T-helper 2 cell (primary cell): ENCODE data around the gene SUMO3.

ENCODE experiments used
- DNase-seq, 5 experiments: peaks; one replicate each; pipeline versions ENCODE4 v3.0.0 to v3.0.0-alpha.2; 2012 to 2022

The SUMO3 gene

GRCh38 chr21:44758781-44759627 is 58.9 kb downstream of the SUMO3 start:
- DNase-seq = no peak

GRCh38 chr21:44758141-44758561 is 59.7 kb downstream of the SUMO3 start:
- no peak for DNase-seq

GRCh38 chr21:44757731-44758130 is 60.1 kb downstream of the SUMO3 start:
- DNase-seq = no peak

GRCh38 chr21:44756423-44757185 is 61.3 kb downstream of the SUMO3 start:
- no peak for DNase-seq
